Measurements from ENCODE around the gene CELSR1.

The CELSR1 gene

DNA sequence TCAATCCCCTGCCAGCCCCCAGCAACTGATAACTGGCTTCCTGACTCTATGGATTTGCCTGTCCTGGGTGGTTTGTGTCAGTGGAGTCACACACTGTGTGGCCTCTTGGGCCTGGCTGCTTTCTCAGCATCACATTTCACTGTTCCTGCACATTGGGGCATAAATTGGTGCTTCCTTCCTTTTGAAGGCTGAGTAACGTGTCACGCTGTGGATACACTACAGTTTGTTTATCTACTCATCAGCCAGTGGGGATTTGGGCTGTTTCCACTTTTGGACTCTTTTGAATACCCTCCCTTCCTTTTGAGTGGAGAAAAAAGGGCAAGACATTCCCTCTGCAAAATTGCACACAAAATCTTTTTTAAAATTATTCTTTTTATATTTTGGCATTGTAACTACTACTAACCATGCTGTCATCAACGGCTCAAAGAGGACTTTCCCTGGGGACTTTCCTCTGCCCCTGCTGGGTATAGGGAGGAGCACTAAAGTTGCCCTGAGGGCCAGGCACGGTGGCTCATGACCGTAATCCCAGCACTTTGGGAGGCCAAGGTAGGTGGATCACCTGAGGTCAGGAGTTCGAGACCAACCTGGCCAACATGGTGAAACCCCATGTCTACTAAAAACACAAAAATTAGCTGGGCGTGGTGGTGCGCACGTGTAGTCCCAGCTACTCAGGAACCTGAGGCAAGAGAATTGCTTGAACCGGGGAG, 7.8 kb upstream of the CELSR1 start:
- H3K4me3 ChIP-seq (ENCODE audit: low read depth in 1 of 2, low read length in 2 of 2), result no peak overlapping the region
- H3K9me3 ChIP-seq (ENCODE audit: control insufficient read depth in 1 of 2, low read length in 2 of 2), result no peaks in the 10 kb centered on the region
- no peaks in the 10 kb centered on the region for H3K27me3 ChIP-seq (ENCODE audit: low read depth, low read length)
- H3K4me1 ChIP-seq (ENCODE audit: control insufficient read depth in 1 of 2, insufficient read depth in 2 of 2, low read length in 2 of 2), result peaks cover 6 to 43% of the 10 kb centered on the region in 2 donors
- no peaks in the 10 kb centered on the region for H3K36me3 ChIP-seq (ENCODE audit: control insufficient read depth in 1 of 2, insufficient read depth in 2 of 2, low read length in 2 of 2)
- no peak overlapping the region for H3K27ac ChIP-seq (ENCODE audit: low read length)

DNA sequence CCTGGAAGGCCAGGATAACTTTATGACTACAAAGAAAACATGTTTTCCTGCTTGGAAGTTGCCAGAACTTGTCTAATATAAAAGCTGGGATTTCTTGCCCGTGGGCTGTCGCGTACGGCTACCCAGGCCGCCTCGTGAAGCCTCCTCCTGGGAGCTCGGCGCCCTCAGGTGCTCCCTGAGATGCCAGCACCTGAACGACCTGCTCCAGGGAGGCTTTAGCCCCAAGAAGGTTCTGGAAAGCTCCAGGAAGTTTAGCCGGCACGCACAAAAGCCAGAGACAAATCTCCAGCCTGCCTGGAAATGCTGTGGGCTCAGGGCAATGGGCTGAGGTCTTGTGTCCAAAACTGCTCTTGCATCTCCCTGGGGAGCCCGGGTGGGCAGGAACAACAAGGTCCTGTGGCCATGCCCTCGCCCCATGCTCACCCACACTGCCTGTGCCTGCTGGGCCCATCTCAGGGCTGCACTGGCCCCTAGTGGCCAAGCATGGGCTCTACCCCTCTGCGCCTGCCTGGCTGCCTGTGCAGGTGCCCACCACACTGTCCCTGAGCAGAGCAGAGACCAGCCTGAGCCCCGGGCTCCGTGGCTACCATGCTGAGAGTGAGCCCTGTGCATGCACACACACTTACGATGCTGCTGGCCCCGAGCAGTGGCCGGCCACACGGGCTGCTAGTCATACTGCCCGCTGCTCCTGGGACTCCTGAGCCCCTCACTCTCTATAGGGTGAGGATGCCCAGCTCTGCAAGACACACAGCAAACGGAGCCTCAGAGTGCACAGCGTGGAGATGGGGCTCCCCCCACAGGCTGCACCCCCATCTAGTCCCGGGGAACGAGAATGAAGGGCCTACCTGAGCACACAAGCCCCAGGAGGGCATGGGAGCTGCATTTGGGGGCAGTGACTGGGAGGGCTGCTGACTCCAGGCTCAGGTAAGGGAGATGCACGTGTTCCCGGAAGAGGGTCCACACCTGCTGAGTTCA, 4.9 kb upstream of the CELSR1 start:
- H3K27ac ChIP-seq (ENCODE audit: low read length), result no peak overlapping the region
- H3K4me1 ChIP-seq (ENCODE audit: control insufficient read depth in 1 of 2, insufficient read depth in 2 of 2, low read length in 2 of 2), result peaks cover 12 to 29% of the 10 kb centered on the region in 2 donors
- no peaks in the 10 kb centered on the region for H3K36me3 ChIP-seq (ENCODE audit: control insufficient read depth in 1 of 2, insufficient read depth in 2 of 2, low read length in 2 of 2)
- H3K27me3 ChIP-seq (ENCODE audit: low read depth, low read length), result peaks cover 17% of the 10 kb centered on the region
- no peaks in the 10 kb centered on the region for H3K9me3 ChIP-seq (ENCODE audit: control insufficient read depth in 1 of 2, low read length in 2 of 2)
- no peak overlapping the region for H3K4me3 ChIP-seq (ENCODE audit: low read depth in 1 of 2, low read length in 2 of 2)

DNA sequence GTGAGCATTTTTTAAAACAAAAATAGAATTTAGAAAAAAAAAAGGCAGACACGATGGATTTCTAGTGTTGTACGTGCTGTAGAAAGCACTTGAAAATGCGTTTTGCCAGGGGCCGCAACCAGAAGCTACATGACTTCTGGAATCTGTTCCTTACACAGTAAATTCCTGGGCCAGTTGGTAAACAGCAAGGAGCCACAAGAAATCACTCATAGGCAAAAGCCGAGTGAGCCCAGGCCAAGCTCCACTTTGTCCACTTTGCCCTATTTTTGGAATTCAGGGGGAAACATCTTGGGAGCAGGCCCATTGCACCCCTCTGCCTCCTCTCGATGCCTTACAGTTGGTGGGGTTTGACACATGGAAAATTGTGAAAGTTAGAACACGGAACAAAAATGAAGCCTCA, 4.1 kb upstream of the CELSR1 start:
- Histone ChIP-seq H3K9me3 (ENCODE audit: control insufficient read depth in 1 of 2, low read length in 2 of 2) (no peaks in the 10 kb centered on the region), H3K4me1 (ENCODE audit: control insufficient read depth in 1 of 2, insufficient read depth in 2 of 2, low read length in 2 of 2) (peaks cover 6 to 21% of the 10 kb centered on the region in 2 donors), H3K27ac (ENCODE audit: low read length) (no peak overlapping the region), H3K36me3 (ENCODE audit: control insufficient read depth in 1 of 2, insufficient read depth in 2 of 2, low read length in 2 of 2) (no peaks in the 10 kb centered on the region), H3K4me3 (ENCODE audit: low read depth in 1 of 2, low read length in 2 of 2) (no peak overlapping the region), H3K27me3 (ENCODE audit: low read depth, low read length) (peaks cover 17% of the 10 kb centered on the region)

DNA sequence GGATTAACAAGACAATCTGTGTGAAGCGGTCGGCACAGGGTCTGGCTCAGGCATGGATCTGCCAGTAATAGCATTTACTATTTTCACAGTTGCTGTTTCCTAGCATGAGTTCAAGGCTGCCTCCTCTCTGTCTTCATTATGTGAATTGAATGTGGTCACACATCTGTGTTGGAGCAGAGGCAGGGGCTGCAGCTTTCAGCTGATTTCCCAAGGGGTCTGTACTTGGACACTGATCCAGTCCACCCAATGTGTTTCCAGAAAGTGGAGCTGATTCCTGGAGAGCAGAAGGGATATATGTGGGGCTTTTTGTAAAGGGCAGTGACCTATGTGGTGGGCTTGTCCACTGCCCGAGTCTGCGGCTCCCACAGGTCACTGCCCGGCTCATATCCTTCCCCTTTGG, 3.5 kb upstream of the CELSR1 start:
- H3K4me1 ChIP-seq (ENCODE audit: control insufficient read depth in 1 of 2, insufficient read depth in 2 of 2, low read length in 2 of 2), result peaks cover 6 to 18% of the 10 kb centered on the region in 2 donors
- no peaks in the 10 kb centered on the region for H3K36me3 ChIP-seq (ENCODE audit: control insufficient read depth in 1 of 2, insufficient read depth in 2 of 2, low read length in 2 of 2)
- no peak overlapping the region for H3K27ac ChIP-seq (ENCODE audit: low read length)
- H3K4me3 ChIP-seq (ENCODE audit: low read depth in 1 of 2, low read length in 2 of 2), result no peak overlapping the region
- H3K9me3 ChIP-seq (ENCODE audit: control insufficient read depth in 1 of 2, low read length in 2 of 2), result no peaks in the 10 kb centered on the region
- peaks cover 19% of the 10 kb centered on the region for H3K27me3 ChIP-seq (ENCODE audit: low read depth, low read length)

DNA sequence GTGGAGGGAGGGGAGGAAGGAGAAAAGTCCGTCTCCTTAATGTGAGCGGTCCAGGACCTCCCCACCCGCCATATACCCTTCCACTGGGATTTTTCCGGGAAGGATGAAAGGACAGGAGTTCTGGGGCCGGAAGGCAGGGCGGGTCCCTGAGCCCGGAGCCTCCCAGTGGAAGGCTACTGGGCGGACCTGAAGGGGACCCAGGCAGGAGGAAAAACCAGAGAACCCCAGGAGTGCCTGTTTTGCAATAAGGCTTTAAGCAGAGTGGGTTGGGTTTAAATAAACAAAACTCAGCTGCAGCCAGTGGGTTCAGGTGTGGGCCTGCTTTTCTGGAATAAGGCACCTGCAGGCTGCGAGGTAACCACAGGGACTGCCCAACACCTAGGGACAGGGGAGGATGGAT, 1.7 kb upstream of the CELSR1 start:
- Histone ChIP-seq H3K4me1 (ENCODE audit: control insufficient read depth in 1 of 2, insufficient read depth in 2 of 2, low read length in 2 of 2) (peaks cover 6 to 18% of the 10 kb centered on the region in 2 donors), H3K27ac (ENCODE audit: low read length) (no peak overlapping the region), H3K4me3 (ENCODE audit: low read depth in 1 of 2, low read length in 2 of 2) (peak overlapping the region in 1 of 2 donors; percentile 18)

DNA sequence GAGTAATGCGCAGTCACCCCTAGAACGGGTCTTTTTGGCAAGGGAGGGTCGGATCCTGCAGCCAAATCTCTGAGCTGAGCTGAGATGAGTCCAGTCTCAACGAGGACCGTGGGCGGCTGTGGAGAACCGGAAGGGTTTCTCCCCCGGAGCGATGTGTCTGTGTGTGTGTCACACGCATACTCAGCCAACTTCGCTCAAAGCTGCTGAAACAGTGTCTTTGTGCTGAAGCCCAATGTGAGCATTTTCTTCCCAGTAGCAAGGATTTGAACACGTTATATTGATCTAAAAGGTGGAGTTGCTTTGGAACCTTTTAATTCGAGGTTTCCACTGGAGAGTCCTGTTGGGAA, 1.4 kb upstream of the CELSR1 start:
- H3K4me3 ChIP-seq (ENCODE audit: low read depth in 1 of 2, low read length in 2 of 2), result peak overlapping the region; percentile 18 to 53
- H3K36me3 ChIP-seq (ENCODE audit: control insufficient read depth in 1 of 2, insufficient read depth in 2 of 2, low read length in 2 of 2), result no peaks in the 10 kb centered on the region
- peaks cover 27% of the 10 kb centered on the region for H3K27me3 ChIP-seq (ENCODE audit: low read depth, low read length)
- H3K9me3 ChIP-seq (ENCODE audit: control insufficient read depth in 1 of 2, low read length in 2 of 2), result no peaks in the 10 kb centered on the region
- H3K27ac ChIP-seq (ENCODE audit: low read length), result no peak overlapping the region
- H3K4me1 ChIP-seq (ENCODE audit: control insufficient read depth in 1 of 2, insufficient read depth in 2 of 2, low read length in 2 of 2), result peaks cover 6 to 18% of the 10 kb centered on the region in 2 donors

More for the DNA sequence above, 1.7 kb upstream of the CELSR1 start:
- no peaks in the 10 kb centered on the region for H3K36me3 ChIP-seq (ENCODE audit: control insufficient read depth in 1 of 2, insufficient read depth in 2 of 2, low read length in 2 of 2)
- H3K9me3 ChIP-seq (ENCODE audit: control insufficient read depth in 1 of 2, low read length in 2 of 2), result no peaks in the 10 kb centered on the region
- H3K27me3 ChIP-seq (ENCODE audit: low read depth, low read length), result peaks cover 27% of the 10 kb centered on the region

DNA sequence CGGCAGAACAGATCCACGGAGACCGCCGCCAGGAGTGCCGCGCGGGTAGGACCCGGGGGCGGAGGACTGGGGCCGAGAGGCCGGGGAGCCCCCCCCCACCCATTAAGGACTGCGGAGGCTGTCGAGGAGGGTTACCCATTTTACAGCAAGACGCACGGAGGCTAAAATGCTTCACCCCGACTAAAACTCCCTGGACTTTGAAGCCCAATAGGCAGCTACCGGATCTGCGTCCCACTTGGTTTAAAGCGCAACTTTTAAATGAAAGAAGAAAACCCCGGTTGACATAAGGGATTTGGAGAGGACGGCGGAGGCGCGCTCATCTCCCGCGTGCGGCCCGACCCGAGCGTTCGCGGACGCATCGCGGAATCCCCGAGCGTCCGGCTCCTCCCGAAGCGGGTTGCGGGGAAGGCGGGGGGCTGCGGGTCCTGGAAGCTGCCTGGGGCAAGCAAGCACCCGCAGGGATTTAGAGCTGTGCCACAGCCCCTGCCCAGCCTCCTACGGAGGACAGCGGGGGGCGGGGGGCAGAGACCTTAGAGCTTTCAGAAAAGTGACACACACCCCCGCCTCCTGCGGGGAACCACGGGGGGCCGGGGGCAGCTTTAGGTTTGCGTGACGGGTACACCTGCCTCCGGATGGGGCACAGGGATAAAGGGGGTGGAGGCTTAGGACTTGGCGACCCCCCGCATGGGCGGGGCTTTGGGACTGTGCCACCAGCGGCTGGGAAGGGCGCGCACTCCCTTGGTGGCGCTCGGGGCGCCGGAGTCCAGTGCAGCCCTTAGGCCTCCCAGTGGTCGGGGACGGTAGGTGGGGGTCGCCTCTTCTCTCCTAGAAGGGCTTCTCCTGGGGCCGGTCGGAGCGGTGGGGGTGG, 760 bp upstream of the CELSR1 start:
- no peaks in the 10 kb centered on the region for H3K9me3 ChIP-seq (ENCODE audit: control insufficient read depth in 1 of 2, low read length in 2 of 2)
- no peak overlapping the region for H3K27ac ChIP-seq (ENCODE audit: low read length)
- no peaks in the 10 kb centered on the region for H3K36me3 ChIP-seq (ENCODE audit: control insufficient read depth in 1 of 2, insufficient read depth in 2 of 2, low read length in 2 of 2)
- peak overlapping the region; percentile 18 to 53 for H3K4me3 ChIP-seq (ENCODE audit: low read depth in 1 of 2, low read length in 2 of 2)
- peaks cover 6 to 18% of the 10 kb centered on the region in 2 donors for H3K4me1 ChIP-seq (ENCODE audit: control insufficient read depth in 1 of 2, insufficient read depth in 2 of 2, low read length in 2 of 2)
- peaks cover 27% of the 10 kb centered on the region for H3K27me3 ChIP-seq (ENCODE audit: low read depth, low read length)

DNA sequence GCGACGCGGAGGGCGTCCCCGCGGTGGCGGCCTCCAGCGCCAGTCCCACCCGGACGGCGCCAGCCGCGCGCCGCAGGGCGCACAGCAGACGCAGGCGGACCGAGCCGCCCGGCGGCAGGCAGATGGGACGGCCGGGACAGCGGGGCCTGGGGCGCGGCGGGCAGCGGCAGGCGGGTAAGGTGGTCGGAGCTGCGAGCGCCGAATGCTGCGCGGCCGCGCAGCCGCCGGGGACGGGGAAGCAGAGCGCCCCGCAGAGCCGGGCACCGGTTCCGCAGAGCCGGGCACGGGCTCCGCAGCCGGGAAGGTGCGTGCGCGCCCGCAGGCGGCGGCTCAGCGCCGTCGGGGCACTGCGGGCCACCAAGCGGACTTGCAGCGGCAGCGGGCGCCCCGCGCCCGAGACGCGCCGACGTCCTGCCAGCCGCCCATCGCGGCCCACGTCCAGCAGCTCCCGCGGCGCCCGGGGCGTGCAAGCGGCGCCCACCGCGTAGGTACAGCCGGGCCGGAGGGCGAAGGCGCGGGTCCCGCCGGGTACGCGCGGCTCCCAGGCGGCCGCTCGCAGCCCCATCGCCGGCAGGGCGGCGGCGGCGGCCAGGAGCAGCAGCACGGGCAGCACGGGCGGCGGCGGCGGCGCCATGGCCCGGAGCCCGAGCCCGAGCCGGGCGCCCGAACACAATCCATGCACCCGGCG, 739 bp downstream of the CELSR1 start:
- Histone ChIP-seq H3K4me3 (ENCODE audit: low read depth in 1 of 2, low read length in 2 of 2) (no peak overlapping the region), H3K27me3 (ENCODE audit: low read depth, low read length) (peaks cover 27% of the 10 kb centered on the region), H3K4me1 (ENCODE audit: control insufficient read depth in 1 of 2, insufficient read depth in 2 of 2, low read length in 2 of 2) (peaks cover 6 to 12% of the 10 kb centered on the region in 2 donors), H3K36me3 (ENCODE audit: control insufficient read depth in 1 of 2, insufficient read depth in 2 of 2, low read length in 2 of 2) (no peaks in the 10 kb centered on the region), H3K27ac (ENCODE audit: low read length) (no peak overlapping the region), H3K9me3 (ENCODE audit: control insufficient read depth in 1 of 2, low read length in 2 of 2) (no peaks in the 10 kb centered on the region)

DNA sequence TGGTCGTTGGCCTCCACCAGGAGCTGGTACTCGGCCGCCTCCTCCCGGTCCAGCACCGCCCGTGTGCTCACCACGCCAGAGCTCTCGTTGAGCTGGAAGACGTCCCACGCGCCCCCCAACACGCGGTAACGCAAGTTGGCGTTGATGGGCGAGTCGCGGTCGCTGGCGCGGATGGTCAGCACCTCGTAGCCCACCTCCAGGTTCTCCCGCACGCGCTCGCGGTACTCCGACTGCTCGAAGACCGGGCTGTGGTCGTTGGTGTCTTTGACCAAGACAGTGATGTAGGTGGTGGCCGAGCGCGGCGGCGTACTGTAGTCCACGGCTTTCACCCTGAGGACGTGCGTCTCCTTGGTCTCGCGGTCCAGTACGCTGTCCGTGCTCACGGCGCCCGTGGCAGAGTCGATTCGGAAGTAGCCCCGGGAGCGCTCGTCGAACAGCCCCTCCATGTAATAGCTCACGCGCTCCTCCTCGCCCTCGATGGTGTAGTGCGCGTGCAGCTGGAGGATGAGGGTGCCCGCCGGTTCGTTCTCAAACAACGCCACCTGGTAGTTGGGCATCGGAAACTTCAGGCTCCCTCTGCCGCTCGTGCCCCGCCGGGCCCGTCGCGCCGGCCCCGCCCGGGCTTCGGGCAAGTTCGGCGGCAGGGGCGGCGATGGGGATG, 1.4 kb downstream of the CELSR1 start:
- H3K4me1 ChIP-seq (ENCODE audit: control insufficient read depth in 1 of 2, insufficient read depth in 2 of 2, low read length in 2 of 2), result peaks cover 6 to 12% of the 10 kb centered on the region in 2 donors
- H3K9me3 ChIP-seq (ENCODE audit: control insufficient read depth in 1 of 2, low read length in 2 of 2), result no peaks in the 10 kb centered on the region
- no peaks in the 10 kb centered on the region for H3K36me3 ChIP-seq (ENCODE audit: control insufficient read depth in 1 of 2, insufficient read depth in 2 of 2, low read length in 2 of 2)
- H3K27ac ChIP-seq (ENCODE audit: low read length), result no peak overlapping the region
- H3K27me3 ChIP-seq (ENCODE audit: low read depth, low read length), result peaks cover 27% of the 10 kb centered on the region
- no peak overlapping the region for H3K4me3 ChIP-seq (ENCODE audit: low read depth in 1 of 2, low read length in 2 of 2)

DNA sequence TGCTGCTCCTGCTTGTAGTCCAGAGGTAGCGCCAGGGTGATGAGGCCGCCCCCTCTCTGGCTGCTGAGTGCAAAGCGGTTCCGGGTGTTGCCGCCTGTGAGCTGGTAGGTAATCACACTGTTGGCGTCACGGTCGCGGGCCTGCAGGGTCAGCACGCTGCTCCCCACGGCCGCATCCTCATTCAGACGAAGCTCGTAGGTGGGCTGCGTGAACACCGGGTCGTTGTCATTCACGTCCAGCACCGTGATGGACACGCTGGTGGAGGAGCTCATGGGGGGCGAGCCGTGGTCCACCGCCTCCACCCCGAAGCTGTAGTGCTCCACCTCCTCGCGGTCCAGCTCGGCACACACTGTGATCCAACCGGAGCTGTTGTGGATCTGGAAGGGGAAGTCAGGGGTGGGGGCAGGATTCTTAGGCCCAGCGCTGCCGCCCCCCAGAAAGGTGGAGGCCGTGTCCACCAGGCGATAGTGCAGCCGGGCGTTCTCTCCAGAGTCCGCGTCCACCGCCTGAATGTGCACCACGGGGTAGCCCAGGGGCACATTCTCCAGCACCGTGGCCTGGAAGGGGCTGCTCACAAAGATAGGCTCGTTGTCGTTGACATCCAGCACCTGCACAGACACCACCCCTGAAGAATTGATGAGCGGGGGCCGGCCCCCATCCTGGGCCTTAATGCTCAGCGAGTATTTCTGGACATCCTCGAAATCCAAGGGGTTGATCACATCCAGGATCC, 2.4 kb downstream of the CELSR1 start:
- Histone ChIP-seq H3K27me3 (ENCODE audit: low read depth, low read length) (peaks cover 27% of the 10 kb centered on the region), H3K36me3 (ENCODE audit: control insufficient read depth in 1 of 2, insufficient read depth in 2 of 2, low read length in 2 of 2) (no peaks in the 10 kb centered on the region), H3K4me1 (ENCODE audit: control insufficient read depth in 1 of 2, insufficient read depth in 2 of 2, low read length in 2 of 2) (peaks cover 6 to 12% of the 10 kb centered on the region in 2 donors), H3K4me3 (ENCODE audit: low read depth in 1 of 2, low read length in 2 of 2) (no peak overlapping the region), H3K9me3 (ENCODE audit: control insufficient read depth in 1 of 2, low read length in 2 of 2) (no peaks in the 10 kb centered on the region), H3K27ac (ENCODE audit: low read length) (no peak overlapping the region)

Data from muscle layer of duodenum (tissue), 2 donors.